MM.1S (cell line): ENCODE data around the gene CDK12.

Source experiments
- CTCF ChIP-seq: fragments of 300-600 bp; sonication (generic); IDR thresholded peaks from 2 replicates; pipeline ENCODE4 v1.5.1; 2016; ENCODE audit warnings: antibody characterized with exemption, low read length, mixed read lengths
- EZH2 ChIP-seq: fragments of 300-600 bp; sonication (generic); optimal IDR thresholded peaks from 2 replicates; pipeline ENCODE3; 2017; ENCODE audit warnings: low read depth, mild to moderate bottlenecking, antibody characterized with exemption, low read length, mixed read lengths

GRCh38 chr17:39461926-39462569 lies 762 bp downstream of the CDK12 start:
- TF ChIP-seq CTCF (no peak), EZH2 (no peak)
